NT2/D1 (cell line): ENCODE measurements around the gene NDC1.
"Not testable (repeated sequence)": the region's sequence is repeated elsewhere in the genome, so short reads cannot be mapped to it uniquely, and the experiment has no call there.

Experiments
- DNase-seq: peaks from one replicate; pipeline ENCODE4 v3.0.0-alpha.2; 2011; ENCODE audit warnings: low read depth, low spot score
- H3K27me3 ChIP-seq: 2 replicates; pipeline ENCODE4 v1.6.0; 2011; ENCODE audit warnings: mild to moderate bottlenecking; ENCODE audit not compliant: insufficient read length, insufficient read depth
- H3K36me3 ChIP-seq: 2 replicates; pipeline ENCODE4 v1.6.1; 2011; ENCODE audit warnings: mild to moderate bottlenecking, low read length, mixed read lengths; ENCODE audit not compliant: insufficient read depth, insufficient read length
- H3K4me1 ChIP-seq: 2 replicates; pipeline ENCODE4 v1.5.1; 2011; ENCODE audit not compliant: insufficient read depth, insufficient read length
- H3K4me3 ChIP-seq: 2 replicates; pipeline ENCODE4 v1.5.1; 2011; ENCODE audit warnings: low read depth; ENCODE audit not compliant: insufficient read length
- H3K9ac ChIP-seq: 2 replicates; pipeline ENCODE4 v1.6.0; 2011; ENCODE audit warnings: low read depth; ENCODE audit not compliant: insufficient read length
- H3K9me3 ChIP-seq: 2 replicates; pipeline ENCODE4 v1.5.1; 2011; ENCODE audit warnings: mild to moderate bottlenecking, low read length; ENCODE audit not compliant: insufficient read depth
- SUZ12 ChIP-seq: IDR thresholded peaks from 2 replicates; pipeline ENCODE4 v1.6.1; 2011; ENCODE audit not compliant: insufficient read length, insufficient read depth; ENCODE audit errors: extremely low read depth
- YY1 ChIP-seq: IDR thresholded peaks from 2 replicates; pipeline ENCODE4 v1.6.1; 2011; ENCODE audit not compliant: insufficient read length, insufficient read depth
- ZNF274 ChIP-seq: IDR thresholded peaks from 2 replicates; pipeline ENCODE4 v1.6.1; 2011; ENCODE audit warnings: mild to moderate bottlenecking, low read depth, low read length

Gene NDC1, protein sequence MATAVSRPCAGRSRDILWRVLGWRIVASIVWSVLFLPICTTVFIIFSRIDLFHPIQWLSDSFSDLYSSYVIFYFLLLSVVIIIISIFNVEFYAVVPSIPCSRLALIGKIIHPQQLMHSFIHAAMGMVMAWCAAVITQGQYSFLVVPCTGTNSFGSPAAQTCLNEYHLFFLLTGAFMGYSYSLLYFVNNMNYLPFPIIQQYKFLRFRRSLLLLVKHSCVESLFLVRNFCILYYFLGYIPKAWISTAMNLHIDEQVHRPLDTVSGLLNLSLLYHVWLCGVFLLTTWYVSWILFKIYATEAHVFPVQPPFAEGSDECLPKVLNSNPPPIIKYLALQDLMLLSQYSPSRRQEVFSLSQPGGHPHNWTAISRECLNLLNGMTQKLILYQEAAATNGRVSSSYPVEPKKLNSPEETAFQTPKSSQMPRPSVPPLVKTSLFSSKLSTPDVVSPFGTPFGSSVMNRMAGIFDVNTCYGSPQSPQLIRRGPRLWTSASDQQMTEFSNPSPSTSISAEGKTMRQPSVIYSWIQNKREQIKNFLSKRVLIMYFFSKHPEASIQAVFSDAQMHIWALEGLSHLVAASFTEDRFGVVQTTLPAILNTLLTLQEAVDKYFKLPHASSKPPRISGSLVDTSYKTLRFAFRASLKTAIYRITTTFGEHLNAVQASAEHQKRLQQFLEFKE

DNA sequence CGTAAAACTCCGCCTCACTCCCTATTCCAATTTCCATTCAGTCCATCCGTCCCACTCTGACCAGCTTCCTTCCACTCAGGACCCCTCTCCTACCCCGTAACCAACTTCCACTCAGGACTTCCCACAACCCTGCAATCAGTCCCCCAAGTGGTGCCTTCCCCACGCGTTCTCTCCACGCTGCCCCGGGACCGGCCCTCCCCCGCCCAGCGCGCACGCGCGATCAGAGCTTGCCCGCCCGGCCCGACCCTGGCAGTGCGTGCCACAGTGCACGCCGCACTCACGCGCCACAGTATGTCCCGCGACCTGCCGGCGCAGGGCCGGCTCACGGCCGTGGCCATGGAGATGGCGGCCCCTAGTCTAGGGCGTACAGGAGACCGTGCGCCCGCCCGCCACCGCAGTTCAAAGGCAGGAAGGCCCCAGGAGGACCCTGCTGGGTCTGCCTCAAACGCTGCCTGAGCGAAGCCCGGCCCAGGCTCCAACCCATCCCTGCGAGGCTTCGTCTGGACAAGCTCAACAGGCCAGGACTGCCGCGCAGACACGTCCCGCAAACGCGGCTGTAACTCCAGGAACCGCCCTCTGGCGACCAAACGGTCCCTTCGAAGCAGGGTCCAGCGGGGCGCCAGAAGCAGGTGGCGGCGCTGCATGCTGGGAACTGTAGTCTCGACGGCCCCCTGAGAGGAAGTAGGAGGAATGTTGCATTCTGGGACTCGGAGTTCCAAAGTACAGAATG is at the start of gene NDC1:
NDC1 (minus strand) TSS at position 373 of the 730 bp plus-strand sequence; CDS start at position 338, 35 bp downstream.
- H3K9me3 ChIP-seq: peaks cover 9% of the 10 kb centered on the region; the same call in 1 of the 2 replicates
- DNase-seq: peak; percentile 98
- no peaks in the 10 kb centered on the region for H3K4me1 ChIP-seq
- no peaks in the 10 kb centered on the region for H3K27me3 ChIP-seq
- H3K36me3 ChIP-seq: peaks cover 25% of the 10 kb centered on the region
- H3K4me3 ChIP-seq: peak within 1 kb of the TSS; percentile 100
- peak within 1 kb of the TSS; percentile 98 for H3K9ac ChIP-seq
- TF ChIP-seq YY1 (peak; percentile 53), SUZ12 (no peak), ZNF274 (no peak)

DNA sequence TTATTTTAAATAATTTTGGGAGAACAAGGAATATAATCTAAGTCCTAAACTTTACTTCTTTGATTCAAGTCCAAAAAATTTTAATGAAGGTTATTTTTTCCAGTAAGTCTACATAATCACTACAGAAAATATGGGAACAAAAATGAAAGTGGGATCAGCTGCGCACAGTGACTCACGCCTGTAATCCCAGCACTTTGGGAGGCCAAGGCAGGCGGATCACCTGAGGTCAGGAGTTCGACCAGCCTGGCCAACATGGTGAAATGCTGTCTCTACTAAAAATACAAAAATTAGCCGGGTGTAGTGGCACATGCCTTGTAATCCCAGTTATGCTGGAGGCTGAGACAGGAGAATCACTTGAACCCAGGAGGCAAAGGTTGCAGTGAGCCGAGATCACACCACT is 45.5 kb upstream of the NDC1 start:
- H3K36me3 ChIP-seq: peaks cover 28% of the 10 kb centered on the region
- DNase-seq, H3K4me3 ChIP-seq, H3K4me1 ChIP-seq, H3K9me3 ChIP-seq, H3K27me3 ChIP-seq, H3K9ac ChIP-seq: not testable (repeated sequence)

DNA sequence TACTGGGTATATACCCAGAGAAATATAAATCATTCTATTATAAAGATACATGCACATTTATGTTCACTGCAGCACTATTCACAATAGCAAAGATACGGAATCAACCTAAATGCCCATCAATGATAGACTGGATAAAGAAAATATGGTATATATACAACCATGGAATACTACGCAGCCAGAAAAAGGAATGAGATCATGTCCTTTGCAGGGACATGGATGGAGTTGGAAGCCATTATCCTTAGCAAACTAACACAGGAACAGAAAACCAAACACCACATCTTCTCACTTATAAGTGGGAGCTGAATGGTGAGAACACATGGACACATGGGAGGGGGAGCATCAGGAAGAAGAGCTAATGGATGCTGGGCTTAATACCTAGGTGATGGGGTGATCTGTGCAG is 43.8 kb upstream of the NDC1 start:
- H3K4me1 ChIP-seq, DNase-seq, H3K9me3 ChIP-seq, H3K4me3 ChIP-seq, H3K9ac ChIP-seq, H3K27me3 ChIP-seq: not testable (repeated sequence)
- H3K36me3 ChIP-seq: peaks cover 31% of the 10 kb centered on the region

DNA sequence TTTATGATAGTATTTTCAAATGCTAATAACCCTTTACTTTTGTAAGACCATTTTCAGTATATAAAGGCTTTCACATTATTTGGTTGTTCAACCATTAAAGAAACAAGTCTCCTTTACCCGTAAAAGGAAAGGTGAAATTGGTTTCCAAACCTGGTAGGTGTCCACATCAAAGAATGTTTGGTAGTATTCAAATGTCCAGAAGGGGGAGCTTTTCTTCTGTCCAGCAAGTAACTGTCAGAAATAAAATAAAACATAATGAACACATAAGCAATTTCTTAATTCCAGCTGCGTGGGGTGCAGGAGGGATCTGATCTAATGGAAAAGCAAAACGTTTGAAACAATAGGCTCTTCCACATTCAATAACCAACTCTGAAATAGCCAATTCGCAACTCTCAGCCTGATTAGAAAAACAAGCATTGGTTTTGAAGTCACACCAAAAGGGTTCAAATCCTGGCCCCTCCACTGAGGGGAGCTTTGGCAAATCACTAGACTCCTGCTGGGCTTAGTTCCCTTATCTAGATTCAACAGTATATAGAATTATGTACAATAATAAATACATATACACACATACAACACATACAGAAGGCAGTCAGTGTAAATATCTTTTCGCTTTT is 40.5 kb upstream of the NDC1 start:
- Histone ChIP-seq H3K4me1 (no peaks in the 10 kb centered on the region), H3K36me3 (peaks cover 44% of the 10 kb centered on the region), H3K27me3 (no peaks in the 10 kb centered on the region), H3K4me3 (no peak overlapping the region), H3K9me3 (no peaks in the 10 kb centered on the region), H3K9ac (no peak overlapping the region)
- peak; percentile 52 for DNase-seq
- TF ChIP-seq ZNF274: no peak
- TF ChIP-seq SUZ12: no peak
- no peak for TF ChIP-seq YY1

DNA sequence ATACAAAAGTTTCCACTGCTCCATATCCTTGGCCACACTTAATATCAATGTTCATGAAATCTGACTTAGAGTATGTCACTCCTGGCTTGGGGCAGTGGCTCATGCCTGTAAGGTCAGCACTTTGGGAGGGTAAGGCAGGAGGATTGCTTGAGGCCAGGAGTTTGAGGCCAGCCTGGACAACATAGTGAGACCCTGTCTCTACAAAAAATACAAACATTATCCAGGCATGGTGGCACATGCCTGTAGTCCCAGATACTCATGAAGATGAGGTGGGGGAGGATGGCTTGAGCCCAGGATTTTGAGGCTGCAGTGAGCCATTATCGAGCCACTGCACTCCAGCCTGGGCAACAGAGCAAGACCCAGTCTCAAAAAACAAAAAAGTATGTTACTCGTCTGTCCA is 37.1 kb upstream of the NDC1 start:
- H3K9me3 ChIP-seq, H3K27me3 ChIP-seq, H3K9ac ChIP-seq, DNase-seq, H3K4me1 ChIP-seq, H3K4me3 ChIP-seq: not testable (repeated sequence)
- peaks cover 45% of the 10 kb centered on the region for H3K36me3 ChIP-seq

DNA sequence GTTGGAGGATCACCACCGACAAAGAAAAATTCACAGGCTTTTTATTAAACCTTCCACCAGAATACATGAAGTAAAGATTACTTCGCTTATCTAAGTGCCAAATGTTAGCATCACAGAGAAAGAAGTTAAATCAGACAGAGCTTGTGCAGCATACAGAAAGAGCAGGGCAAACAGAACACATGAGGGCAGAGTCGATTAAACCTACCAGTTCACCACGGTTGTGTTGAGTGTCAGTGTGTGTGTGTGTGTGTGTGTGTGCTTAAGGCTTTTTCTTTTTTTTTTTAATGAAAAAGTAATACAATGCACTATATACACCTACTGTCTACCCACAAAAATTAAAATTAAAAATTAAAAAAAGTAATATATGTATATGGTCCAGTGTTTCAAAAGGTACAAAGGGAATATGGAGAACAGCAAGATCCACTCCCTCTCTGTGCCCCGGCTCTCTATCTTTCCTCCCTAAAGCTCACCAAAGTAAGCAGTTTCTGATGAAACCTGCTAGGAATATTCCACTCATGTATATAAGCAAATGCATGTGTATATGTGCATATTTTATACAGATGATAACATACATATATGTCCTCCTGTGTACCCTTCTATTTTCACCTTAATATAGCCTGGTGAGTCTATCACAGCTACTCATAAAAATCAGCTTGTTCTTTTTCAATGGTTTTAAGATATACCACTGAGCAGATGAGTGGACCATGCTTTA is 33.8 kb upstream of the NDC1 start:
- Histone ChIP-seq H3K4me1 (no peaks in the 10 kb centered on the region), H3K9ac (no peak overlapping the region), H3K4me3 (no peak overlapping the region), H3K9me3 (no peaks in the 10 kb centered on the region), H3K27me3 (no peaks in the 10 kb centered on the region), H3K36me3 (peaks cover 44% of the 10 kb centered on the region)
- DNase-seq: no peak
- TF ChIP-seq YY1 (no peak), SUZ12 (no peak), ZNF274 (no peak)

DNA sequence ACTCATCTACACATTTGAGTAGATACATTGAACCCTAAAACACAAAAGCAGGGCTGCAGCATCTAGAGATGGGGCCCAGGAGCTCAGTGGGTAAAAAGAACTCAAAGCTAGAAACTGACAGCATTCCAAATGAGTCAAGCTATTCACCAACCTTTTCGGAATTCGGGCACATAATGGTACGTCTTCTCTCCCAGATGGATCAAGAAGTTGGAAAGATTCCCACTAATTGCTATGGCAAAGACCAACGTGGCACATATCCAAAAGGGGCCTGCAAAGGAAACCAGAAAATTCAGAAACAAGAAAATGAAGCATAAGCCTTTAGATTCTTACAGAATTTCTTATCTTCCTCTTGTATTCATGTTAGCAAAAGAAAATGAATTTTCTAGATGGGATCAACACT is 33.1 kb upstream of the NDC1 start:
- no peak overlapping the region for H3K4me3 ChIP-seq
- no peak for TF ChIP-seq ZNF274
- no peak for TF ChIP-seq YY1
- no peak for TF ChIP-seq SUZ12
- no peaks in the 10 kb centered on the region for H3K27me3 ChIP-seq
- peaks cover 44% of the 10 kb centered on the region for H3K36me3 ChIP-seq
- H3K9ac ChIP-seq: no peak overlapping the region
- no peaks in the 10 kb centered on the region for H3K4me1 ChIP-seq
- H3K9me3 ChIP-seq: no peaks in the 10 kb centered on the region
- DNase-seq: no peak
